HG03520 (cell line): ENCODE results near the gene KIAA0930.
A peak's percentile ranks its signal among the peaks of the same experiment; 100 is the strongest.
"Not testable (repeated sequence)": the region's sequence is repeated elsewhere in the genome, so short reads cannot be mapped to it uniquely, and the experiment has no call there.

Source experiments
- ATAC-seq: cut with Tn5 transposase; IDR thresholded peaks from one replicate; pipeline ENCODE4 v1.9.1; 2021; ENCODE audit warnings: mild to moderate bottlenecking, moderate library complexity; ENCODE audit not compliant: unreplicated experiment

The KIAA0930 gene

DNA sequence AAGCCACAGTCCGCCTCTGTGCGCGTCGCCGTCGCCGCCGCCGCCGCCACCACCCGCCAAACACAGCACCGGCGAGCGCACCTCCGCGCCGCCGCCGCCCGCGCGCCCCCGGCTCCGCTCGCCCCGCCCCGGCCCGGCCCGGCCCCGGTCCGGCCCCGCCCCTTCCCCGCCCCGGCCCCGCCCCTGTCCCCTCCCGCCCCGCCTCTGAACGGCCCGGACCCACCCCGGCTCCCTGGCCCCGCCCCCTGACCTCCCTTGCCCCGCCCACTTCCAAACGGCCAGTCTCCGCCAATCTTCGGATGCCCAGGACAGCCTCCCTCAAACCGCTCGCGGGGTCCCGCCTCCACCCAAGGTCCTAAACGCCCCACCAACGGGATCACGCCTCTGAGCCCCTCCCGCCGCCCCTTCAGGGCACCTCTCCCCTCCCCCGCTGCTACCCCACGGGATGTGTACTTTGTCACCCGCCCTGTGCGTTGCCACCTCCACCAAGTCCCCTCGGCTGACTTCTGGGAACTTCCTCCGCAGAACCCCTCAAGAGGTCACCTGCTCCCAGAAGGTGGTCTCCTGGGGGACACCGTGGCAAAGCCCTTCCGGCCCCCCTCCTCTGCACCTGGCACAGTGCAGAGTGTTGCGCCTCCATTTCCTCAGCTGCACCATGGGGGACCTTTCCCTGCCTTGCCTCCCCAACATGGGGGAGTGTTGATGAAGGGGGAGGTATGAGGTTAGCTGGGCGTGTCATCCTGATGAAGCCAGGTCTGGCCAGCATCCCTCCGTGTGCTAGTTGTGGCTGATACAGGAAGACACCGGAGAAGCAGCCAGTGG lies at the start of gene KIAA0930:
Gene KIAA0930, minus strand, starts transcription at position 85 of the 822 bp plus-strand sequence. CDS start 191 bp downstream, outside the sequence.
- ATAC-seq = peak; percentile 37

DNA sequence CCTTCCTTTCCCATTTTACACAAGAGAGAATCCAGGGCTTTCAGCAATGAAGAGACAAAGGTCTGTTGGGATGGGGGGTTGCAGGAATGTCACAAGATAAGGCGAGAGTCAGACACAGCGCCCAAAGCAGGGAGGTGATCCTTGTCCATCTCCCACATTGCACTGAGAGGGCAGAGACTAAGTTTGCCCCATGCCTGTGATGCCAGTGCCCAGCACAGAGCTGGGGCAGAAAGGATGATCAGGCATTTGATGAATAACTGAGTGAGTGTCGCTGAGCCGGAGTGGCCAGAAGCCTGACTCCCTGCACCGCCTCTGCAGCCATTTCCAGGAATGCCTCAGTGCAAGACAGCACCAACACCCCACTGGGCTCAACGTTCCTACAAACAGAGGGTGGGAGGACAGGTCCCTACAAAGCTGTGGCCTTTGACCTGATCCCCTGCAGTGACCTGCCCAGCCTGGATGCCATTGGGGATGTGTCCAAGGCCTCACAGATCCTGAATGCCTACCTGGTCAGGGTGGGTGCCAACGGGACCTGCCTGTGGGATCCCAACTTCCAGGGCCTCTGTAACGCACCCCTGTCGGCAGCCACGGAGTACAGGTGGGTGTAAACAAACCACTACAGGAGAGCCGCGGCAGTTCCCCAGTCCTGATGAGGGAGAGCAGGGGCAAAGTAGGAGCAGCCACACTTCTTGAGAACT lies 46.3 kb upstream of the KIAA0930 start:
- no peak for ATAC-seq

DNA sequence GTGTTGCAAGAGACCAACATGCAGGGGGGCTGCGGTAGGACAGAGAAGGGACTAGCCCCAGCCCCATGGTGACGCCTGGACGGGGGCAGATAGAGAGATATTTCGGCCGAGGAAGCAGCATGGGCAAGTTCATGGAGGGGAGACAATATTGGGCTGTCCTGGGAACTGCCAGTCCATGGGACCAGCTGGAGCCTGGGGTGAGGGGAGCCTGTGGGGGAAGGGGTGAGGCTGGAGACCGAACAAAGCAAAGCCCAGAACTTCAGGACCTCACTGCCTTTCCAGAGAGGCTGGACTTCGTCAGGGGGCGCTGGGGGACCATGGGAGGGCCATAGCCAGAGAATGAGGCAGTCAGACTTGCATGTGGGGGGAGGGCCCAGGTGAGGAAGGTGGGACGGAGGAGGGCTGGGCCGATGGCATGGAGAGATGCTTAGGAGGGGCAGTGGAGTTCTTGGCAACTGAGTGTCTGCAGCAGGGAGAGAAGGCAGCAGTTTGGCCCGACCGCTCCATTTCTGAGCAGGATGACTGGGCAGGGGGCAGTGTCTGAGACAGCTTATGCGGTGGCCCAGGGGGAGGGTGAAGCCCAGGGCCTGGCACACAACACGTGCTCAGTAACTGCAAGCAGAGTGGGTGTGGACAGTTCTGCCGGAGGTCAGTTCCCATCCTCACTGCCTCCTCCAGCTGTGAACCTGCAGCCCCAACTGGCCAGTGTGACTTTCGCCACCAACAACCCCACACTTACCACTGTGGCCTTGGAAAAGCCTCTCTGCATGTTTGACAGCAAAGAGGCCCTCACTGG lies 44.8 kb upstream of the KIAA0930 start:
- ATAC-seq = no peak

DNA sequence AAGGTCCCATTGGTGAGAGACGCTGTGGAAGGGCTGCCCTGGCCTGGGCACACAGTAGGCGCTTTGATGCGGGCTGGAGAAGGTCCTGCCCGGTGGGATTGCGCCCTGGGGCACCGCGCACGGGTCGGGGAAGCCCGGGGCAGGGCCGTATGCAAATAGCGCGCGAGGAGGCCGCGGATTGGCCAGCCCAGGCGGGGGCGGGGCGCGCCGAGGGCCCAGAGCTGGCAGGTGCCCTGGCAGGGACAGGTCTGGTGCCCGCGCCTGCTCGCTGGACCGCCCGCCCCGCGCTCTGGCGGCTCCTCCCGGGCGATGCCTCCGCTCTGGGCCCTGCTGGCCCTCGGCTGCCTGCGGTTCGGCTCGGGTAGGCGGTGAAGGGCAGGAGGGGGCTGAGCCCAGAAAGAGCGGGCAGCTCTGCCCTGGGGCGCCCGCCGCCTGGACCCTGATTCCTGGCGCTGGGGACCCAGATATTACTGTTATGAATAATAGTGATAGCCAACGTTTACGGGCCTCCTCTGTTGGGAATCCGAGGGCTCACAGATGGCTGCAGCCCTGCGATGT lies 44.1 kb upstream of the KIAA0930 start, which contains the start of gene UPK3A:
Gene UPK3A, plus strand, starts transcription at position 245 of the 558 bp plus-strand sequence. Its CDS starts 65 bp downstream, at position 310.
- ATAC-seq = no peak

DNA sequence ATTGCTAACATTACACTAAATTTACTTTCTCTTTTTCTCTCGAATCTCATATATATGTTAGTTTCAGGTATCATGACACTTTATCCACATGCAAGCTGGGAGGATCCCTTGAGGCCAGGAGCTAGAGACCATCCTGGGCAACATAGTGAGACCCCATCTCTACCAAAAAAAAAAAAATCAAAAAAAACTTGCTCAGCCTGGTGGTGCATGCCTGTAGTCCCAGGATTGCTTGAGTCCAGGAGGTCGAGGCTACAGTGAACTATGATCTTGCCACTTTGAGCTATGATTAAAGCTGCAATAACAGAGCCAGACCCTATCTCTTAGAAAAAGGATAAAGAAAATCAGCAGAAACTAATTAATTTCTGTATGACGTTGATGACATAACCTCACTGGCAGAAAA lies 40.3 kb upstream of the KIAA0930 start:
- ATAC-seq = no peak

DNA sequence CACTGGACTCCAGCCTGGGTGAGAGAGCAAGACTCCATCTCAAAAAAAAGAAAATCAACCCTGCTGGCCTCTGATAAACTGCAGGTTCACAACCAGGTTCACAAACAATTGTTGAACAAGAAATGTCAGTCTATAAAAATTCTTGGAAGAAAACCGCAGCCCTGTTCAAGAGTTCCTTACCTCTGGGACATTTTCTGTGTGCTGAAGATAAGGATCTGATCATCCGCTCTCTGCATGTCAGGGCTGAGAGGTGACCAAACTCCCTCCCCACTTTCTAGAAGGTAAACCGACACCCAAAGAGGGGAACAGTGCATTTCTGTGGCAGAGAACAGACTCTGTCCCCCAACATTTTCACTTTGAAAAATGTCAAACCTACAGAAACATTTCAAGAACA lies 39.9 kb upstream of the KIAA0930 start:
- ATAC-seq = no peak

DNA sequence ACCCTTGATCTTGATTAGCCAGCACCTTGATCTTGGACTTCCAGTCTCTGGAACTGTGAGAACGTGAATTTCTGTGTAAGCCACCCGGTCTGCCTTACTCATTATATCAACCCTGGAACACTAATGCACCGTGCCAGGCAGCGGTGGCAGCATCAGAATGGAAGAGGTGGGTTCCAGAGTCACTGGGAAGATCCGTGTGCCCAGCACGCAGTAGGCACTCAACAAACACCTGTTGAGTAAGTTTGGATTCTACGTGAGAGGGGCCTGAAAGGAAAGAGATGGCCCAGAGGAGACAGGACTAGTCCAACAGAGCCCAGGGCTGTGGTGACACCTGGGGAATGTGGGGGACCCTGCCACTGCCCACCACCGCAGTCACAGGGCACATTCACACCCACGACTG lies 37.4 kb upstream of the KIAA0930 start:
- ATAC-seq = no peak

DNA sequence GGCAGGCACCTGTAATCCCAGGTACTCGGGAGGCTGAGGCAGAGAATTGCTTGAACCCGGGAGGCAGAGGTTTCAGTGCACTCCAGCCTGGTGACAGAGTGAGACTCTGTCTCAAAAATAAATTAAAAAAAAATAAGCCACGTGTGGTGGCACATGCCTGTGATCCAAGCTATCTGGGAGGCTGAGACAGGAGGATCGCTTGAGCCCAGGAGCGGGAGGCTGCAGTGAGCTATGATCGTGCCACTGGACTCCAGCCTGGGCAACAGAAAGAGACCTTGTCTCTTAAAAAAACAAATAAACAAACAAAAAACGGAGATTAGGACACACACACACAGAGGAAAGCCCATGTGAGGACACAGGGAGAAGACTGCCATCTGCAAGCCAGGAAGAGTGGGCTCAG lies 37.0 kb upstream of the KIAA0930 start:
- ATAC-seq = not testable (repeated sequence)

DNA sequence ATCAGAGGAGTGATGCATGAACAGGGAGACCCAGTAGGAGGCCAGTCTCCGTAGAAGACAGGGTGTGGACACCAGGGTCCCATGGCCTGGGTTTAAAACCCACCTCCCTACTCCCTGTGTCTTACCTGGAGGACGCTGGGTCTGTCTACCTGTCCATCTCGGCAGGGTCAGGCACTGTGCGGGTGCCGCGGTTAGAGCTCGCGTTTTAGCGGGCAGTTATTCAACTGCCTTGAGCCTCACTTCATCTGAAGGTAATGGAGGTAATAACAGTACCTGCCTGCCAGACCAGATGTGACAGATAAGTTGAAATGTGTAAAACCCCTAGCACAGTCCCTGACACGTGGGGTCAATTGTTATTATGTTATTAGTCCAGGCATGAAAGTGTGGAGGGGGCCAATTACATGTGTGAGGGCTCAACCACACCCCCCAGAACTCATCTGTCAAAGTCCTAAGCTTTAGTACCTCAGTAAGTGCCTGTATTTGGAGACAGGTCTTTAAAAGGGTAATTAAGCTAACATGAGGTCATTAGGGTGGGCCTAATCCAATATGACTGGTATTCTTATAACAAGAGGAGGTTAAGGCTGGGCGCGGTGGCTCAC lies 35.9 kb upstream of the KIAA0930 start:
- no peak for ATAC-seq

DNA sequence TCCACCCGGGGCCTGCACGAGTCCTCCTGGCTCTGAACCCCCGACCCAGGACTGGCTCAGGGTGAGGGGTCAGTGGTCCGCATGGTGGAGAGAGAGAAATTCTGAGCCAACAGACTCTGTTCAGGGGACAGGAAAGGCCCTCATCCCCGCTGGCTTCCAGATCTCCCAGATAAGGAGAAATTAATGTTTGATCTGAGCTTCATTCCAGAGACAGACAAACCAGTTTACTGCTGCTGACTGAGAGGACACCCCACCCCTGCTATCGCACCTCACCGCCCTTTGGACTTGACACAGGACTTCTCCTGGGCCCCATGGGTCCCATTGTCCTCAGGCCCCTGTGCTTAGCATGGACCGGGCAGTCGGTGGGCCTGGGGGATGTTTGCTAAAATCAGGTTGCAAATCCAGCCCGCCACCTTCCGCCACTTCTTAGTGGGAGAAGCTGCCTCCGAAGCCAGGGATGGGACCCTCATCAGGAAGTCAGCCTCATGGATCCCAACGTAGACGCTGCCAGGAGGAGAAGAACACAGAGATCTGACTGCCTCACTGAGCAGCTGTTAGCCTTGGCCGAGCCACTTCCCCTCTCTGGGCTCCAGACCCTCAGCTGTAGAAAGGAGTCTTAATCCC lies 32.9 kb upstream of the KIAA0930 start:
- ATAC-seq = no peak

DNA sequence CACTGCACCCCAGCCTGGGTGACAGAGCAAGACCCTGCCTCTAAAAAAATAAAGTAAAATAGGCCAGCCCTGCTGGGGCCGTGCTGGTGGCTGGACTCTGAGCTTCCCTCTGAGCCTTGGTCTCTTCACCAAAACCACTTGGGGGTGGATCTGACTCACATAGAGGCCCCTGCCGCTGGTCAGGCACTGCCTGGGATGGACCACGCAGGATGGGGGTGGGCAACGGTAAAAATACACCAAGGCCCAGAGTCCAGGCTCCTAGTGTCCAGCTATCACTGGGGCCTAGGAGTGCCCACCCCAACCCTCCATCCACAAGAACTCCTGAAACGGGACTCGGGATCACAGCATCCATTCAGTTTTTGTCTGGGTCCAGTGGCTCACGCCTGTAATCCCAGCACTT lies 31.8 kb upstream of the KIAA0930 start:
- no peak for ATAC-seq

DNA sequence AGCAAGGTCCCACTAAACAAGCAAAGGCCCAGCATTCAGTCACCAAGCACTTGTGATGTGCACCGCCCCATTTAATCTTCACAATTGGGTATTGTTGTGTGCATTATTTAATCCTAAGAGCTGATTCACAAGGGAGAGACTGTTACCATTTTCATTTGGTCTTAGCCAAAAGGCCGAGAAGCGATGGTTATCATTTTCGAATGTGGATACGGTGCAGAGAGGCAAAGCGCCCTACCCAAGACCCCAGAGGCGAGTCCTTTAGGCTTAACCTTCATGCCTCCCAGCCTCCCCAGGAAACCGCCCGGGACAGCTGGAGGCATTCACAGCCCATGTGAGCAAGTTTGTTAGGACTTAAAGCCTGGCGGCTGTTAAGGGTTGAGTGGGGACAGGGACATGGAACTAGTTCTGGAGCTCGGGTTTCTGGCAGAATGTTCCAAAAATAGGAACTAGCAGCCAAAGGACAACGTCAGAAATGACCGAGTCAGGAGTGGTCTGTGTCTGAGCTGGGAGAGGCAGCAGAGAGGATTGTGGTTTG lies 31.0 kb upstream of the KIAA0930 start:
- ATAC-seq = no peak

DNA sequence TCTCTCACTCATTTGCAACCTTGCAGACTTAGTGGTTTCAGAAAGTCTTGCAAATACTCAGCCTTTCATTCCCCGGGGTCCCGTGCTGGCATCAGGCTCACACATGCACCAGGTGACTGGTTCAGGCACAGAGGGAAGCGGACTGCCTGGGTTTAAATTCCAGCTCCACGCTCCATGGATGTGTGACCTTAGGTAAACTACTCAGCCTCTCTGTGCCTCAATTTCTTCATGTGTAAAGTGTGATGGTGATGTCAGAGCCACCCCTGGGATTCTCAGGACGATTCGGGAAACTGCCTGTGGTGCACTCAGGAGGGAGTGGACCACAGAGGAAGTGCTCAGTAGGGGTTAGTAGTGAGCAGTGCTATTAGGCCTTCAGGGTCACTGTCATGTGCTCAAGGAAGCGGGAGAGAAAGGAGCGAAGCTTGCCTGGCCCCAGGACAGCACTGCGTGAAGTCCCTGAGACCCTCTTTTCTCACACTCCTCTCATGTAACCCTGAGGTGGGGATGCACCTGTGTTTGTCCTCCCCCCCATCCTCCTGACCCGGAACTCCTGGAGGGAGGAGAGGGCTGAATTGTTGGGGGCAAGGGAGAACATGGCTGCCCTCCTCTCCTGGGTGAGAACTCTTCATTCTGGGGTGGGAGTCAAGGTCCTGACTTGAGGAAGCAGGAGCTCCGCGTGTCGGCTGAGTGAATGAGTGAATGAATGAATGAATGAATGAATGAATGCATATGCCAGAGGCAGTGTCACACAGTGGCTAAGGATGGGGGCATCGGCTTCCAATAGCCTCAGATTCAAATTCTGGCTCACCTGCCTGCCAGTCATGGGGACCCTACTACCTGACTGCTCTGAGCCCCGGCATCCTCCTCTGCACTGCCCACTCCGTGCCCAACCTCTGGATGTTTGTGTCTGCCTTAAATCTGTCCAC lies 29.7 kb upstream of the KIAA0930 start:
- ATAC-seq = no peak

DNA sequence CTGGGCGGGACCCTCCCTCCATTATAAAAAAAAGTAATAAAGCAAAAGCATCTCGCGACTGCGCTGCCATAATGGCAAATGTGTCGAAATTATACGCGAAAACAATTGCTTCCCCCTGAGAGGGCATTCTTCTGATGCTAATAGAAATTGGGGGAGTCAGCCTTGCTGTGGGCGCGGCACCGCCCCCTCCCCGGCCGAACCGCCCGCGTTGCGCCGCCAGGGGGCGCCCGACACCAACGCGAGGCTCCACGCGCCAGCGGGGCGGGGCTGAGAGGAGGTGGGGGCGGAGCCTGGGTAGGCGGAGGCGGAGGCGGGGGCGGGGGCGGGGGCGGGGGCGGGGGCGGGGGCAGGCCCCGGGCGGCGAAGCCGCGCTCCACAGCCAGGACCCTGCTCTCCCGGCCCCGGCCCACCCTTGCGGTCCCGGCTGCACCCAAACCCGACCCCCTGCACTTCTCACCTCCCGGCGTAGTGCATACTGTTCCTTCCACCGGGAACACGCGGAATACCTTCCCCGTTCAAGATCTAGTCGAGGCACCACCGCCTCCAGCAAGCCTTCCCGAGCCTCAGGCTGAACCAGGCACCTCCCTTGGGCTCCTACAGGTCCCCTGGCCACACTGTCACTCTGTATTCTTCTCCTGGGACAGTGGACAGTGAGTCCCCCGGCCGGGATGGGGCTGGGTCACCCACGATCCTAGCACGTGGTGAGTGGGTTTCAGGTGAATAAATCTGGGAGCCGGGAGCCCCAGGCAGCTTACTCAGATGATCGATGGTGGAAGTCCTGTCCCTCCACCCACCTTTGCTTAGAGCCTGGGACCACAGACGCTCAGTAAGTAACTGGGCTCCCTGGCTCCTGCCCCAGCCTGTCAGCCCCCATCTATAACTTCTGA lies 28.5 kb upstream of the KIAA0930 start:
- ATAC-seq = no peak

DNA sequence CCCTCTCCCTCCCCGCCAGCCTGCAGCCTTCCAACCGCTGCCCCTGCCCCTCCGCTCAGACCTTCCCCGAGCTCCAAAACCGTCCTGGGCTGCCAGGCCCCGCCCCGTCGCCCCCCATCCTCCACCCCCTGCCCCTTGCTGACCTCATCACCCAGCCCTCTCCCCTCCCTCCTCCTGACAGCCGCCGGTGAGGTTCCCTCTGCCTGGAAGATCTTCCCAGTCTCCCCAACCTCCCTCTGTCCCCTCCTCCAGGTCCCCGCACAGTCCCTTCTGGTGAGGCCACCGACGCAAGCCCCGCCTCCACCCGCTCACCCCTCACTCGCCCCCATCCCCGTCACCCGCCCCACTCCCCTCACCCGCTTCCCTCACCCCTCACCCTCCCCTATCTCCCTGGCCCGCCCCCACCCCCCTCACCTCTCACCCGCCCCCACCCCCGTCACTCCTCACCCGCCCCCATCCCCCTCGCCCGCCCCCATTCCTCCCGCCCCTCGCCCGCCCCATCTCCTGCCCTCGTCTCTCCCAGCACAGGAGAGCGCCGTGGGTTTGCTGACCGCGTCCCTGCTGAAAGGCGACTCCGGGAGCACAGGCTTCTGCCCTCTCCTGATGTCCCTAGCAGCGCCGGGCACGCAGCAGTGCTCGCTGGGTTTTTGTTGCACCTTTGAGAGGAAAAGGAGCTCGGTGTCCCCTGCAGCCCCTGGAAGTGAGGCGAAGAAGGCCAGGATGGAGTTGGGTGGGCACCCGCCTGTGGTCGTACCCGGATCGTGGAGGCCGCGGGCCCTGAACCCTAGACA lies 27.7 kb upstream of the KIAA0930 start:
- ATAC-seq = no peak

DNA sequence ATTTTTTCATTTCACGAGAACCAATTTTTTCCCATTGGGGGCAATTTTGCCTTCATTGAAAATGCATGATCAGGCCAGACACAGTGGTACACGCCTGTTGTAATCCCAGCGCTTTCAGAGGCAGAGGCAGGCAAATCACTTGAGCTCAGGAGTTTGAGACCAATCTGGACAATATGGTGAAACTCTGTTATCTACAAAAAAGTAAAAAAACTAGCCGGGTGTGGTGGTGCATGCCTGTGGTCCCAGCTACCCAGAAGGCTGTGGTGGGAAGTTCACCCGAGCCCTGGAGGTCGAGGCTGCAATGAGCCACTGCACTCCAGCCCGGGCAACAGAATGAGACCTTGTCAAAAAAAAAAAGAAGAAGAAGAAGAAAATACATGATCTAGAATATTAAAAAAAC lies 24.8 kb upstream of the KIAA0930 start:
- ATAC-seq = no peak
